GM18868 (cell line): ENCODE results near the gene FANCE.

ENCODE experiments used
- ATAC-seq: cut with Tn5 transposase; IDR thresholded peaks from one replicate; pipeline ENCODE4 v1.9.1; 2021; ENCODE audit warnings: mild to moderate bottlenecking, moderate library complexity; ENCODE audit not compliant: unreplicated experiment

The FANCE gene

DNA sequence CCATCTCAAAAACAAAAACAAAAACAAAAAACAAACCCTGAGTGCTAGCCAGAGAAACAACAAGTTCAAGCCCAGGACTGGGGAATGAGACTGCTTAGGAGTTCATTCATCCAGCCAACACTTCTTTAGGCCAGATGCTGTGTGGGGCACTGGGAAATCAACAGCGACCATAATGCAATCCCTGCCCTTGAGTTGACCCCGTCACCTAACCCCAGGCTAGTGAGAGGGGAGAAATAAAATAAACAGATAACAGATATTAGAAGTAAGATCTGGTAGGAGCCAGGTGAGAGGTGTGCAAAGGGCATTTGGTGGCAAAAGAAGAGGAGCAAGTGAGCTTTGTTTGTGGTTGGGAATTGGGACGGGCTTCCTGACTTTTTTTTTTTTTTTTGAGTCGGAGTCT, 11.2 kb downstream of the FANCE start:
- ATAC-seq, result no peak

DNA sequence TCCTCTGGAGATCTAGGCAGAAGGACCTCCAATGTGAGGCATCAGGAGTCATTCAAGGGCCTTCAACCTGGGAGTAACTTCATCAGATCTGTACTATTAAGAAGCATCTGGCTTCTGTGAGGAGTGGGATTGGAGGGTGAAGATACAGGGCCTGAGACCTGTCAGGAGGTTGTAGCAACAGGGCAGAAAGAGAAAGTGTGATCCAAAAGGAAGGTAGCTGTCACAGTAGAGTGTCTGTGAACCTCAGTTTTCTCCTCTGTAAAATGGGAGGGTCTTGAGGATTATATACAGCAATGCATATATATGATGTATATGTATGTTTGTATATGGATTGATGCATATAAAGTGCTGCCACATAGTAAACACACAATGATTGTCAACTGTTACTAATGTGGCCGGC, 13.5 kb downstream of the FANCE start:
- no peak for ATAC-seq

DNA sequence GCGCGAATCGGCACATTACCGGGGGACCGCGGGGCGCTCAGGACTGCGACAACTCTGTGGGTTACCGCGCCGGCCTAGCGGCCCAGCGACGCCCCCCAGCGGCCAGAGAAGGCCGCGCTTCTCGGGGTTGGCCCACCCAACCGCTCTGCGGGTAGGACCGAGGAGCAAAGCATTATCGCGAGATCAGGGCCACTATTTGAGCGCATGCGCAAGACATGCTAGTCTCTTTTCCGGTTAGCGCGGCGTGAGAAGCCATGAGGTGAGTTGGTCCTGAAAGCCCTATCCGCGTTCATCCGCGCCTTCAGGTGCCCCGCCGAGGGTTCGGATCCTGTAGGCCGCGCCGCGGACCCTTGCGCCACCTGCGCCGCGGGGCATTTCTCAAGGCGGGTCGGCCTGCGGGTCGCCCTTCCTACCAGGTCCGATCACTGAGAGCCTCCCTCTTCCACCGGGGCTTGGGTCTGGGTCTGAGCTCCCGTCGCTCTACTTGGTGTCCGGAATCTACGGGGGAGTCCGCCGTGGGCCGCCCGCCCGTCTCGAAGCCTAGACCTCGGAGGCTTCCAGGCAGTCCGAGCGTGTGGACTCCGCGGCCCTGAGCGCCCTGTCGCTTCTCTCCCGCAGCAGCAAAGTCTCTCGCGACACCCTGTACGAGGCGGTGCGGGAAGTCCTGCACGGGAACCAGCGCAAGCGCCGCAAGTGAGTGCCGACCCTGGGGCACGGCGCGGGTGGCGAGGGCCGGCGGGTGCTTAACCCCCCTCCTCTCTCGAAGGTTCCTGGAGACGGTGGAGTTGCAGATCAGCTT, 16.2 kb downstream of the FANCE start, which contains the start of gene RPL10A:
Gene RPL10A, plus strand, starts transcription at position 221 of the 799 bp plus-strand sequence. Its CDS starts 34 bp downstream, at position 255.
- ATAC-seq, result peak; percentile 81

DNA sequence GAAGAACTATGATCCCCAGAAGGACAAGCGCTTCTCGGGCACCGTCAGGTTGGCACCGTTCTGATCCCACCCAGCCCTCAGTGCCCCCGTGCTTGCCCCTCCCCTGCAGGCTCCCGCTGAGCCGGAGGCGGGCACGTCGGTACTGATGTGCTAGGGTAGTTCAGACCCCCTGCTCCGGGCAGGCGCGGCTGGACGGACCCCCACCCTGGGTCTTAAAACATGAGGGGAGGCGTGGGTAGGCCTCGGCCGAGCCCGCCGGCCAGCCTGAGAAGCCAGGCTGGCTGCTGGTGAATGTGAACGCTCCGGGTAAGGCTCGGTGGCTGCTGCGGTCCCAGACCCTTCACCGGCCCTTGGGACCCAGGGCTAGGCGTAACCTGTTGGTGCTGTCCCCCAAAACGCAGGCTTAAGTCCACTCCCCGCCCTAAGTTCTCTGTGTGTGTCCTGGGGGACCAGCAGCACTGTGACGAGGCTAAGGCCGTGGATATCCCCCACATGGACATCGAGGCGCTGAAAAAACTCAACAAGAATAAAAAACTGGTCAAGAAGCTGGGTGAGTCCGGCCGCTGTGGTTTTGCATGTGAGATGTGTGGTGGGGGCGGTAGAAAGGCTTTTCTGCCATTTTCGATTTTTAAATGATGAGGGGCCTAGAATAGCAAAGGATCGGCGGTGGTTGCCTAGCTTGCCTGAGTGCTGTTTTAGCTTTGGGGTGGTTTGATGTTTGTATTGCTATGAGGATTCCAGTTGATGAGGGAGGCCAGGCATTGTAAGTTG, 17.0 kb downstream of the FANCE start:
- no peak for ATAC-seq

DNA sequence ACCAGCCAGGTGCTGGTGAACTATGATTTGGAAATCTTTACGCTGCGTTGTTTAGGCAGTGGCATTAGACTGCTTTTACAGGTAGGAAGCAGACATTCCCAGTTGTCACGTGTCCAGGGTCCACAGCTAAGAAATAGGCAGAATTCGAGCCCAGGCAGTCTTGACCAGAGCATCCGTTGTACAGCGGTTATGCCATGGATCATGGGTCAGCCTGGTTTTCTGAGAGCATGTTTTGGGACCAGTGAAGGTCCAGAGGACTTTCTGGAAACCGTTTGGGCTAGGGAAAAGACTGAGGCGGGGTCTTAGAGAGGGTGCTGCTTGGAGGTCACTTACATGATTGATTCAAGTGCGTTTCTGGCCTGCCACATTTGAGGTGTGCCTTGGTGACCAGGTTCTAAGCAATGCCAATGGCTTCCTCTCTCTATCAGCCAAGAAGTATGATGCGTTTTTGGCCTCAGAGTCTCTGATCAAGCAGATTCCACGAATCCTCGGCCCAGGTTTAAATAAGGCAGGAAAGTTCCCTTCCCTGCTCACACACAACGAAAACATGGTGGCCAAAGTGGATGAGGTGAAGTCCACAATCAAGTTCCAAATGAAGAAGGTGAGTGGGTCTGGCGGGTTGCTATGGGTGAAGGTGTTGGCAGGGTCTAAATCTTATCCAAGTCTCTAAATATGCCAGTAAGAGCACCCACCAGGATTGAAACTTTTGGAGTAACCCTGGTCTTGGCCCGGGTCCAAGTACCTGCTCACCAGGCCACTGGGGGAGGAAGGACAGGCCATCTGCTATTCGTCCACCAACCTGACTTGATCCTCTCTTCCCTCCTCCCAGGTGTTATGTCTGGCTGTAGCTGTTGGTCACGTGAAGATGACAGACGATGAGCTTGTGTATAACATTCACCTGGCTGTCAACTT, 17.9 kb downstream of the FANCE start:
- no peak for ATAC-seq

DNA sequence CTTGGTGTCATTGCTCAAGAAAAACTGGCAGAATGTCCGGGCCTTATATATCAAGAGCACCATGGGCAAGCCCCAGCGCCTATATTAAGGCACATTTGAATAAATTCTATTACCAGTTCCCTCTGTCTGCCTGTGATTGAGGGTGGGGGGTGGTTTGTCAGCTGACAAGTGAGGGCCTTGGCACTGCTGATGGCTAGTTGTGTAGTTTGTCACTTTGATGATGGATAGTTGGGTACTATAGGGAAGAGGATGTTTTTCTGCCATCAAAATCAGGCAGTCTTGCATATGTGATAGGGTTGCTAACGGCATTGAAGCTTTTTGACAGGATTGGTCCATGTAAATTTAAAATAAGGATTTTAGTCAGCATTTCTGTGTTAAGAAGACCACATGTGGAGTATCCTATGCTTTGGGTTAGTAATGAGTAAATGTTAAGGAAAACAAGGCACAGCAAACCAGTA, 18.6 kb downstream of the FANCE start:
- no peak for ATAC-seq

DNA sequence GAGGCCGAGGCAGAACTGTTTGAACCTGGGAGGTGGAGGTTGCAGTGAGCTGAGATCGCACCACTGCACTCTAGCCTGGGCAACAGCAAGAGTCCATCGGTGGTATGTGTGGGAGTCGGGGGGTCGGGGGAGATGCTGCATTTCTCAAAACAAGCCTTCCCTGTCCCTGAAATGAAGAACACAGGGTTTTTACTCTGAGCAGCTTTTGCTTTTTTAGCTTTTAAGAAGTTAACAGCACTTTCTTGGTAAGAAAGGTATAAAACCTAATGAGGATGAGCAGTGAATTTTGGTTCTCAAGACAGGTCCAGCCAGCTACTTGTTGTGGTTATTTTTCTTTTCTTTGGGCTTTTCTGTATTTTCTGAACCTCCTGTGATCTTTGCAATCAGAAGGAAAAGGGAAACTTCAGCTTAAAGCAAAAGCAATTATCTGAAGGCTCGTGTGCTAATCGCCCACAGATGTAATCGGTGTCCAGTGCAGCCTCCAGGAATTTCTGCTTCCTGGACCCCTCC, 19.8 kb downstream of the FANCE start:
- ATAC-seq, result no peak

DNA sequence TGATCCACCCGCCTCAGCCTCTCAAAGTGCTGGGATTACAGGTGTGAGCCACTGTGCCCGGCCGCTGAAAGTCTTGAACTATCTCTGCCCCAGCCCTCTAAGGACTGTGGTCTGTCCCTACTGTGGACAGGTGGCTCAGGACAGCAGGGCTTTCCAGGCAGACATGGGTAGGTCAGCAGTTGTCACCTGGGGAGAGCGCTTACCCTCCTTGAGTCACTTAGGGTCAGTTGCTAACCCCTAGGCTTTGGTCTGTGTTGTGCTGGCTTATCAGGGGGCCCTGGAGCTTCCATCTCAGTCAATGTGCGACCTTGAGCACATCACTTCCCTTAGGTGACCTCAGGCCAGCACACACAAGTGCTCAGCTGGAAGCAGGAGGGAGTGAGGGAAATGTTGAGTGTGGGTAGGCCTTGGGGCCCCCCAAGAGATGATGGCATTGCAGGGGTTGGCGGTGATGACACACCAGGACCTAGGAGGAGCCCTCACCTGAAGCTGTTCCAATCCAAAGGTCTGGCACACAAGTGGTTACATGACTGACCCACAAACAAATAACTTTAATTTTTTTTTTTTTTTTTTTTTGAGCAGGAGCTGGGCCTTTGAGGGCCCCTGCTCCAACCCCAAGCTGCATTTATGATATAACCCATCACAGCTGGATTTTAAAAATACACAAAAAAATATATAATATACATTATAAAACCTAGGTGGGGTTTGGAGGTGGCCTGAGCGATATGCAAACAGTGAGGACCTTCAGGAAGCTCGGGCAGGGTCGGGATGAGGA, 21.1 kb downstream of the FANCE start:
- no peak for ATAC-seq

DNA sequence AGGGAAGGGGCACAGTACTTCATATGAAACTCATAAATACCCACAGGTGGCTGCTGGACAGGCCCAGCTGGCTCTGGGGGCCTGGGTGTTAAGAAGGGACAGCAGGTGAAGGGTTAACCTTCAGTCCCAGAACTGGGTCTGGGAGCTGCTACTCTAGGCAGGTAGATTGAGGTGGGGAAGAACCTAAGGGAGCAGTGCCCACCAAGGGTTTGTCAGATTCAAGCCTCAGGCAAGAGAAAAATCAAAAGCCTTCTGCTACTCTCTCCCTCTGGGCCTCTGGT, 21.7 kb downstream of the FANCE start:
- no peak for ATAC-seq

DNA sequence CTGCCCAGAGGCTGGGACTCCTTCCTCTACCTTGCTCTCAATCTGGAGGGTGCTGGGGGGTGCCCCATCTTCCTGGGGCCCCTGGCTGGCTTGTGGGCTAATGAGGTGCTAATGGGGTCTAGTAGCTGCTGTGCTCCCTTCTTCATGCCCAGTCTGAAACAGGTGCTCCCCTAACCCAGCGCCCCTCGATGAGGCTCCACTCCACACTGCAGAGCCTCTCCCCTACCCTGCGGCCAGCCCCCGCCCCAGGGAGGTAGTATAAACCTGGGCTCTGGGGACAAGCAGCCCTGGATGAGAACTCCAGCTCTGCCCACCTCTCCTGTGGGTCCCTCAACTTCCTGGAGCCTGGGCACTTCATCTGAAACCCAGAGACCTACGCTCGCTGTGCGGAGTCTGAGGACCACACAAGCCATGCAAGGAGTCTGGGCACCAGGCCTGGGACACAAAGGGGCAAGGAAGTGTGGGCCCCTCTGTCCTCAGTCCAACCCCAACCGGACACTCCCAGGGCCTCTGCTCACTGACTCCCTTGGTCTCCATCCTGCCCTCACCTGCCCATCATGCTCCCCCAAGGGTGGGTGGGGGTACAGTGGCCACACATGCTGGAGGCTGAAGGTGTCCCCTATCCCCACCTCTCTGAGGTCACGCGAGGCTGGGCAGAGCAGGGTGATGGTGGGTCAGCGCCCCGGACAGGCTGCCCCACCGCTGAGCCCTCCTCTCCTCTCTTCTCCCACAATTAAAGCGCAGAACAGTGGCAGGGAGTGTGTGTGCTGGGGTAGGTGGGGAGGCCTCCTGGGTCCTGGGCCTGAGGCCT, 22.2 kb downstream of the FANCE start:
- ATAC-seq, result no peak

DNA sequence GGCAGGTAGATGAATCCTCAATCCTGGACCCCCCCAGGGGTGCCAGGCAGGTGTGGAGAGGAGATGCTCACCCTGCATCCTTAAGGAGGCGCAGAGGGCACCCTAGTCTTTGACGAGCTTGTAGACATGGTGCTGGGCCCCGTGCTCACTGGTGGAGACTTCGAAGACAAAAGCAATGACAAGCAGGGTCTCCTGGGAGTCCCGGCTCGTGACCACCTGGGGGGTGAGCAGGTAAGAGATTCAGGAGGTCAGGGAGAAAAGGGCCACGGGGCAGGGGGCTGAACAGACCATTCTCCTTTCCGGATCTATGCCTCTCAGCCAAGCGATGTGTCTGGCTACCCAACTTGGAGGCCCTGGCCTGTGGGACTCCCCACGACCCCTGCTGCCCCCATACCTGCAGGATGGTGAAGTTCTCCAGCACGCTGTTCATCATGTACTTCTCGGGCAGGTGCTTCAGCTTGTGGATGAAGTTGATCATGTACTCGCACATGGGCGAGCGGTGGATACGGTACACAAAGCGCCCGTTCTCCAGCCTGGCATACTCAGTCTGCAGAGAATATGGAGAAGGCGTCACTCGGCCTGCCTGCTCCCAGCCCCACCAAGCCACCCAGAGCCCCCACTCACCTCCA, 22.9 kb downstream of the FANCE start:
- ATAC-seq, result no peak

DNA sequence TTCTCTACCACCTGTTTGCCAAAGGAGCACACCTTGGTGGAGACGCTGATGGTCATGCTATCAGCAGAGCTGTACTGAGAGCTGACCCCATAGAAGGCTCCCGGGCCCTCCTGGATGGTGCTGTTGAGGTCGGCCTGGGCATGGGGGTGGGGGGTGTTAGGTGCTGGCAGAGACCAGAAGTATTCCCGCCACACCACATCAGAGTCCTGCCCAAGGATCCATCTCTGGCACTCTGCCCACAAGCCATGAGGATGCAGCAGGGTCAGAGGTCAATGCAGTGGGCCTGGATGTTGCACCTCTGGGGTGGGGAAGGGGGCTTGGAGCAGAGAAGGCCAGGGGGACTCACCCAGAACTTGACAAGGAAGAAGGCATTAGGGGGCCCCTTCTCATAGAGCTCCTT, 23.4 kb downstream of the FANCE start:
- no peak for ATAC-seq

DNA sequence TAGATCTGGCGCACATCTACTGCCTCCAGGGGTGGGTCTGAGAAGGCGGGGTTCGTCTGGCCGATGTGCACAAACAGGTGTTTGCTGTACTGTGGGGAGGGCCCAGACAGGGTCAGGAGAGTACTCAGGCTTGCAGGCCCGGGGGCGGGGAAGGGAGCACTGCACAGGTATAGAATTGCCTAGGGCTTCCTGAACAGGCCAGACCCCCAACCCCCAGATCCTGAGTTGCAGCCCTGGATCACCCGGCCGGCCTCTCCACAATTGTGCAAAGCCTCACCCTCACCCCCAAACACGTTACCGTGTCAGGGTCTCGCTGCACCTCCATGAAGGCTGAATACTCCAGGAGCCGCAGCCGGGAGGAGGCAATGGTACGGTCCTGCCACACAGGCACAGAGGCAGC, 23.9 kb downstream of the FANCE start:
- no peak for ATAC-seq

DNA sequence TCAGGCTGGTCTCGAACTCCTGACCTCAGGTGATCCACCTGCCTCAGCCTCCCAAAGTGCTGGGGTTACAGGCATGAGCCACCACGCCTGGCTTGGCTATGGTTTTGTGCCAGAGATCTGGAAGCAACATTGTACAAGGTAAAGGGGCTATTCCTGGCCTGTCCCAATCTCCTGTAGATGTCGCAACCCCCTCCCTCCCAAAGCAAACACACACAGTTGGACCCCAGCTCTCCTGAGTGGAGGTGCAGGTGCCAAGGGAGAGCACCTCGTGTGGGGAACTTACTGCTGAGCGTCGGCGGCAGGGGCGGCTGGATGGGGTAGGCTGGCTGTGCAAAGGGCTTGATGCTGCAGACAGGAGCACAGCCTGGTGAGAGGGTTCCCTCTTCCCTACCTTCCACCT, 24.9 kb downstream of the FANCE start:
- ATAC-seq, result no peak

DNA sequence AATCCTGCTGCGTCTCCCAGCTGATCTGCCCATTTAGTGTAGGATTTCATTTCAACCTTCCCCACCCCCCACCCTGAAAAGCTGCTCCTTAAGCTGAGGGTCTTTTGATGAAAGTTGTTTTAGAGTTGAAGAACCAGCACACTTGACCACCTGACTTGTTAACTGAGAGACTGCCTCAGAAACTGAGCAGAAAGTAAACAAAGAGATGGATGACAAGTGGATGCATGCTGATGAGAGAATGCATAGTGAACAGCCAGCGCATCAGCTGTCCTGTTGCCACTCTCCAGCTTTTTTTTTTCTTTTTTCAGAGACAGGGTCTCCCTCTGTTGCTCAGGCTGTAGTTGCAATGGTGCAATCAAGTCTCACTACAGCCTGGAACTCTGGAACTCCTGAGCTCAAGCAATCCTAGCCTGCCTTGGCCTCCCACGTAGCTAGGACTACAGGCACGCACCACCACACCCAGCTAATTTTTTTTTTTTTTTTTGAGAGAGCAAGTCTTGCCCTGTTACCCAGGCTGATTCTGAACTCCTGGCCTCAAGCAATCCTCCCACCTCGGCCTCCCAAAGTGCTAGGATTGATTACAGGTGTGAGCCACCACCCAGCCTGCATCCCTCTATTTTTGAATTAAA, 25.5 kb downstream of the FANCE start:
- ATAC-seq, result no peak

DNA sequence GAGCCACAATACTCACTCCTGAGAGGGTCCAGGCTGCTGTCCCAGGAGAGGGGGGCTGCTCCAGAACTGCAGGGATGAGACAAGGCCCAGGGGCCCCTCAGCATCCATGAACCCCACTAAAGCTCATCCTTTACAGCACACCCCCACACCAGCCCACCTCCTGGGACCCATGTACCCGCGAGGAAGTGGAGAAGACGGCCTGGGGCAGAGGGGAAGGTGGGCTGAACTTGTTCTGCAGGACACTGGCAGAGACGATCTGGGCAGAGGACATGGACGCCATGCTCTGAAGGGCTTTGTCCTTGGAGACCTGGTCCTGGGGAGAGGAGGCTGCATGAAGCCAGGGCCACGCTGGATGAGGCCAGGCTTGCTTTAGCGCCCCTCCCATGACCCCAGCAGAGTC, 26.1 kb downstream of the FANCE start:
- no peak for ATAC-seq

DNA sequence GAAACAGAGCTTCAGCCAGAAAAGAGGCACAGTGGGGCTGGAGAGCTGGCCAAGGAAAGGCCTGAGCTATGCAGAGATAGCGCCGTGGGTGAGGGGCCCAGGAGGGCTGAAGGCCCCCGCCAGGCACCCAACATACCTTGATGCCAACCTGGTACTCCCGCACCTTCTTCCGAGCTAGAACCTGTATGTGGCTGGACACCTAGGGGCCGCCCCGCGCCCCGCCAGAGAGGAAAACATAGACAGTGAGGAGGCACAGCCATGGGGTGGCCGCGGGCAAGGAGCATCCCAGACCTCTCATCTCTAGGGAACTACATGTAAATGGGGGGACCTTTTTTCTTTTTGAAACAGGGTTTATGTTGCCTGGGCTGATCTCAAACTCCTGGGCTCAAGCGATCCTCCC, 28.0 kb downstream of the FANCE start:
- ATAC-seq, result no peak

DNA sequence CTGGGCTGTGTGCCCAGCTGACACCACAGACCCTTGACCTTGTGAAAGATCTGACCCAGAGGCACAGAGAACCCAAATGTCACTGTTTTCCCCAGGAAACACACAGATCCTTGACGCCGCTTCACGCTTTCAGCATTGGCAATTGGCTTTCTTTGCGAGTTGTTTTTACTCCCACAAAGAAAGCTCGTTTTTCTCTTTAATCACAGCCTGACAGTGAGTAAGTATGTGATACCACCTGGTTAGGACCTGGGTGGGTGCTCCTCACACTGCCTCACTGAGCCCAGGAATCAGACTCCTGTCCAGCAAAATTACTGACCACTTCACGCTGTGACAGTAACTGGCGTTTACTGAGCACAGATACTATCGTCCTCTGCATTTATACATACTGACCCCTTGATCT, 29.1 kb downstream of the FANCE start:
- ATAC-seq, result no peak

DNA sequence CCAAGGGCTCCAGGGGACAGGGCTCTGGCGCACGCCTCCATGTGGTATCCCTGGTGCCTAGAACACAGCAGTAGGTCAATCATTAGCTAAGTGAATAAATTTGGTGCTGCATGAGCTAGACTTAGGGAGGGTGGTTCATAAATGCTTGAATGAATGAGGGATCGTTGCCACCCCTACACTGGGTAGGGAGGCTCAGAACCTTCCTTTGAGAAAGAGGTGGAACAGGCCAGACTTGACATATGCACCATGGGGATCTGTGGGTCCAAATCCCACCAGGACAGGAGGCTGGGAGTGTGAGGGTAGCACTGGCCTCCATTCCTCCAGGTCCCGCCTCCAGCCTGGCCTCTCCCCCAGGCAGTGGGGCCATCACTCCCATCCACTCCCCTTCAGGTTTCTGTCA, 30.9 kb downstream of the FANCE start:
- ATAC-seq, result no peak
